NCI-H128 (cell line): ENCODE data around the gene SEC14L6.
"Not testable (repeated sequence)": the region's sequence is repeated elsewhere in the genome, so short reads cannot be mapped to it uniquely, and the experiment has no call there.

Experiments used
- DNase-seq: peaks from one replicate; lab custom pipeline; 2025; ENCODE audit not compliant: unreplicated experiment; lab: John Stamatoyannopoulos, UW

The SEC14L6 gene

DNA sequence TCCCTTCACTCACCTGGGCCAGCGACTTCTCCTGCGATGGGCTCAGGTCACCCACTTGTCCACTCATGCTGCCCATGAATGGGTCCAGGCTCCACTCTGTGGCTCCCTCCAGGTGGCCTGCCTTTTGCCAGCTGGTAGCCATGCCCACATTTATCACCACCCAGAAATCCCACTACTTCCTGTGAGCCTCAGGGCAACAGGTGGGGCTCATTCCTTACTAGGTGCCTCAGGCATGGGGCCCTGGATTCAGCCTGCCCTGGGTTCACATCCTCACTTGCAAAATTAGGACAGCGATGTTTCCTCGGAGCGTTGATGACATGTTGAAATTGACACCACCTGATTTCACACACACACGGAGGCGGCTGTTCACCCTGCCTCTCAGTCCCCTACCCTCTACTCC is at the start of gene SEC14L6:
Gene SEC14L6, minus strand, starts transcription at position 126 of the 400 bp plus-strand sequence. Its CDS starts 59 bp downstream, at position 67.
- DNase-seq = no peak

DNA sequence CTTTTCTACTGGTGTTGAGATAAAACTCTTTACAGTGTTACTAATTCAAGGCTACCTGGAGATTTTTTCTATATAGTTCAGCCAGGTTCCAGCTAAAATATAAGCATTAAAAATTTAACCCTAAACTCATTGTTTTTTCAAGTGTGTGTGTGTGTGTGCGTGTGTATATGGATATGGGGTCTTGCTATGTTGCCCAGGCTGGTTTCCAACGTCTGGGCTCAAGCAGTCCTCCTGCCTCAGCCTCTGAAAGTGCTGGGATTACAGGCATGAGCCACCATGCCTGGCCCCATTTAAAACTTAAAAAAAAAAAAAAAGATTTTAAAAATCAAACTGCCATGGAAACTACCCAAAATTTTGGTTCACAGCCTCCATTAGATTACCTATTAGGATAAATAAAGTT is 49.7 kb upstream of the SEC14L6 start:
- DNase-seq = no peak

DNA sequence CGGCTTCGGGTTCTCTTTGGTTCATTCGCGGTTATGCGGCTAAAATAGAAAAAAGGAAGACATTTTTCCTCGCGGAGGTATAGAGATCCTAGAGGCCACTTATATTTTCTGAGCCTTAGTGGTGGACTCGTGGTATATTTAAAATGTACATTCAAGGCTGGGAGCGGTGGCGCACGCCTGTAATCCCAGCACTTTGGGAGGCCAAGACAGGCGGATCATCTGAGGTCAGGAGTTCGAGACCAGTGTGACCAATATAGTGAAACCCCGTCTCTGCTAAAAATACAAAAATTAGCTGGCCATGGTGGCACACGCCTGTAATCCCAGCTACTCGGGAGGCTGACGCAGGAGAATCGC is 45.8 kb upstream of the SEC14L6 start:
- not testable (repeated sequence) for DNase-seq

DNA sequence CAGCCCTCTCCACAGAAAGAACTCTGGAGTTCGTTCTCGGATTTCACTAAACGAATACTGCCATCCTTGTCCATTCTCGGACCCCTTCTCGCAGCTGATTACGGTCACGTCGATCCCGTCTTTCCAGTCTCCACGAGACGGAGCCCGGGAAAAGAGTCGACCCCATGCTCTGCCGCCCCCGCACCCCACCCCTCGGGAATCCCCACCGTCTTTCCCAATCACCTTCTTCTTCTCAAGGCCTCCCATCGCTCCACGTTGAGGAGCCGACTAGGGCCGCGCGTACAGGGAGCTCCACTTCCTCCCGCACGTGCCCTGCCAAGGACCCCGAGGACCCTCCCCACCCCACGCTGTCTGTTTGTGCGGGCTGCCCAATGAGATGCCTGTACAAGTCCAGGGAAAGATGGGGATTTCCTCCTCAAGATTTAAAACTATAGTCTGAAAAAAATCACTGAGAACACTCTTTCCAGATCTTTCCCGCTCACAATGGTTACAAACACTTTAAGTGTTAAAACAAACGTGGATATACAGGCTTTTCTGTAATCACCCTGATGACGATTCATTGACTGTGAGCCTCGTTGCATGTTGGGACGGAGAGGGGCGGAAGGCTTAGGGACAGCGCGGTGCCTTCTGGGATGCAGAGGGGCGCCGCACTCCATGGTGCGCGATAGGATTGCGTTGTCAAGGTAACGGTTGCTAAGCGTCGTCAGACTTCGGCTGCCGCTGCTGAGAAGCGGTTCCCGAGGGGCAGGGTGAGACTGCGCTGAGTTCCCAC is 45.2 kb upstream of the SEC14L6 start, which contains the start of gene PES1:
Gene PES1, minus strand, starts transcription at position 323 of the 772 bp plus-strand sequence. Its CDS starts 77 bp downstream, at position 246.
- peak; percentile 96 for DNase-seq

DNA sequence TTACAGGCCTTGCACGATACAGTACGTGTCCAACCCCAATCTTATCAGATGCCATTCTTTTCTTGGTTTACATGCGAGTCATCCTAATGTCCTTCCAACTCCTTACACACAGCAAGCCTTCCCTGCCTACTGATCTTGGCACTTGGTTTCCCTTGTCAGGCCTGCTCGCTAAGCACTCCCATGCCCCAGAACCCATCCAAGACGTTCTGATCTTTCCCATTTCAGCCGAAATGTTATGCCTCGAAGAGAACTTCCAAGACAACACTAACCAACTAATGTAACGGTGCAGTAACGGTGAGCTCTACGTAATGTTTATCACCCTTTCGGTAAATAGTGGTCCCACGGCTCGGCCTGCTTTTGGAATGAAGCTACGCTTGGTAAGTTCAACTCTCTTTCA is 44.6 kb upstream of the SEC14L6 start:
- DNase-seq = no peak

DNA sequence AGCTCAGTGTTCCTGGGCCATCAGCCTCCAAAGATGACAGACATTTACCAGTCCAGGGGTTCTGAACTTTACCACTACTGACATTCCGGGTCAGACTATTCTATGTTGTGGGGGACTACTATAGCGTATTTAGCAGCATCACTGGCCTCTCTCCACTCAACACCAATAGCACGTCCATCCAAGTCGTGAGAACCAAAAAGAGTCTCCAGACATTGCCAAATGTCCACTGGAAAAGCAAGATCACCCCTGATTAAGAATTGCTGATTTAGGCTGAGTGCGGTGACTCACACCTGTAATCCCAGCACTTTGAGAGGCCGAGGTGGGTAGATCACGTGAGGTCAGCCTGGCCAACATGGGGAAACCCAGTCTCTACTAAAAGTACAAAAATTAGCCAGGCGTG is 39.9 kb upstream of the SEC14L6 start:
- no peak for DNase-seq

DNA sequence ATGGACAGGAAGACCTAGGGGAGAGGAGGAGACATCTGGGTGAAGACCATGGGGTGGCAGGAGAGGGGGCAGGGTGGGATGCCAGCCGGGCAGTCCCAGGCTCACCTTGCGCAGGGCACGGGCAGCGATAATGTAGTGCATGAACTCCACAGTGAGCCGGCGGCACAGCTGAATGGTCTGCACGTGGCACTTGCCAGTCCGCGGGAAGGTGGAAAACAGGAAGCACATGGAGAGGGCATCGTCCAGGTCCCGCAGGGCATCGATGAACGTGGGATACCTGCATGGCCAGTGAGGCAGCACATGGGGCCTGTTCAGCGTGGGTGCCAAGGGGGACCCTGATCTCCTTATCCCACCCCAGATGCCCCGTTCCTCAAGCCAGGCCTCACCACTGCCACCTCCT is 37.9 kb upstream of the SEC14L6 start:
- DNase-seq = no peak

DNA sequence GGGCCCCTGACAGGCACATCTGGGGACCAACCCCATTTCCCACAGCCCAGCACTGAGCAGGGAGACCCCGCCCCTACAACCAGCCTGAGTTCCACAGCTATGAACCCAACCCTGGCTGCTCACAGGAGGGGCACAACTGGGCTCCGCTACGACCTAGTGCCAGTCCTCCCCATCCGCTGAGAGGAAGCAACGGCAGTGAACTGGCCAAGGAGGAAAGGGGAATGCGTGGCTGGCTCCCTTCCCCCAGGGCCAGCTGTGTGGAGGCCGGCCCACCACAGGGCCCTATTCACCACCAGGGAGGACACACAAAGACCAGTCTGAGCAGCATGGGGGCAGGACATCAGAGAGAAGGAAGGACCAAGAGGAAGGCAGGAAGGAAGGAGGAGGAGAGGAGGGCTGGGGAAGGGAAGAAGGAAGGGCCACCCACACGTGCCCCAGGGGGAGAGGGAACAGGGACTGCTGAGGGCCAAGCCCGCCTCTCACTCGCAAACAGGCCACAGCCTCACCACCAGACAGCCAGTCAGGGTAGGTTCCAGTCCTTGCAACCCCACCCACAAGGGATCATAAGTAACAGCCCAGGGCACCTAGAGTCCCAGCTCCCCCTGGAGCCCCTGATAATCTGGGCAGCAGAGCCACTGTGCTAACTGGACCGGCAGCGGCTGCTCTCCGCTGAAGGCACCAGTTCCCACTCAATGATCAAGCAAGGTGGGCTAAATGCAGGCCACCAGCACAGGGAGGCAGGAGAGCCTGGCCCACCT is 36.4 kb upstream of the SEC14L6 start:
- no peak for DNase-seq

DNA sequence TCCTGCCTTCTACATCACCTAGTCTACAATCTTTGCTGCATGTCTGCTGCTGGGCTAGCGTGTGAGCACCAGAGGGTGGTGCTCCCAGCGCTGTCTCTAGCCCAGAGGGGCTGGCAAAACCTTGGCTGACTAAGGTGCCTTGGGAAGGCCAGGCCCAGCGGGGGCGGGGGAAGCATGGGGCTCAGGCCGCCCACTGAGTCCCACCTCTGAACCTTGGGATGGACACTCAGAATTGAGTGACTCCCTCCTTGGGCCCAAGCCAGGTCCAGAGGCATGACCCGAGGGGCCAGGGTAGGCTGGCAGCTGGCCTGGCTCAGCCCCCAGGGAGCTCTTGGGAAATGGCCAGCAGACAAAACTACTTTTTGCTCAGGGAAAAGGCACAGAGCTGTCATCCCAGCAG is 35.5 kb upstream of the SEC14L6 start:
- DNase-seq = no peak

DNA sequence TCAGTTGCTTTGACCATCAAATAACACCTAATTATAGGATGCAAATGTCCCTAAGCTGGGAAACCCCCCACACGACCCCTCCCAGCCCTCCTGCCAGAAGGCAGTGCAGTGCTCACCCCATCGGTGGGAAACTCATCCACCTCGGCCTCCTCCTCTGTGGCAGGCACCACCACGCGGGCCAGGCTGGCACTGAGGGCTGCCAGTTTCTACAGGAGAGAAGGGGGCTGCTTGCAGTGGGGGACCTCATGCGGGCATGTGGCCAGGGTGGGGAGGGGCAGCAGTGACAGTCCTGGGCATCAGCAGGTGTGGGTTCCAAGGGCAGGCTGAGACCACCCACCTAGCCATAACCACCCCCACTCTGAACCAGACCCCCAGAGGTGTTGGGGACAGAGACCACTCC is 34.4 kb upstream of the SEC14L6 start:
- DNase-seq = no peak

DNA sequence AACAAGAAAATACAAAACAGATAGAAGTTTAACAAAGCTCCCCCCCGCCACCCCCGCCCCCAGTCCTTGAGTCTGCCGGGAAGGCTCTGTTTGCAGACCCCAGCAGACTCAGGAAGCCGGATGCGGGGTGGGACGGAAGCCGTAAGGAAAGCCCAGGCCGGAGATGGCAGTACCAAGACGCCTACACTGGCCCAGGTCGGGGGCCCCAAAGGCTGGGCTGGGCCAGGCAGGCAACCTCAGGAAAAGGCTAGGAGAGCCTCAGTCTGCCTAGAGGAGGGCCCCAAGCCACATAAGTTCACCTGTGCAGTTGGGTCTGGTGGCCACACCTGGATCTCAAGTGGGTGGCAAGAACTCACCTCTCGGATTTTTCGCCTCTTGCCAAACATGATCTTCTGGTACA is 31.9 kb upstream of the SEC14L6 start:
- no peak for DNase-seq

DNA sequence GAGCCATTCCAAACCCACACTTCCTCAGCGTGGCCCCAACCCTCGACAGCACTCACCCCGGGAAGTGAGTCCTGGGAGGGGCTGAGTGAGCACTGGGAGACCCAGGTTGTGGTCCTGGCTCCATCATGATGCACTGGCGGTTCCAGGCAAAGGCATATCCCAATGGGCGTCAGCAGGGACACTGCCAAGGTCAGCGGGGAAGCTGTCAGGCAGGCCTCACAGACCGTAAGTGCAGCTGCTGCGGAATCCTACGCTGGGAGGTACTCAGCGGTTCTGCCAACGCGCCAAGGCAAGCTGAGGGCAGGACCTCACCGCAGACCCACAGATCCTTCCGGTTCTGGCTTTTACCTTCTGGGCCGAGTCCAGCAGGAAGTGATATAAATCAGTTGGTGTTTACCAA is 29.3 kb upstream of the SEC14L6 start:
- no peak for DNase-seq

DNA sequence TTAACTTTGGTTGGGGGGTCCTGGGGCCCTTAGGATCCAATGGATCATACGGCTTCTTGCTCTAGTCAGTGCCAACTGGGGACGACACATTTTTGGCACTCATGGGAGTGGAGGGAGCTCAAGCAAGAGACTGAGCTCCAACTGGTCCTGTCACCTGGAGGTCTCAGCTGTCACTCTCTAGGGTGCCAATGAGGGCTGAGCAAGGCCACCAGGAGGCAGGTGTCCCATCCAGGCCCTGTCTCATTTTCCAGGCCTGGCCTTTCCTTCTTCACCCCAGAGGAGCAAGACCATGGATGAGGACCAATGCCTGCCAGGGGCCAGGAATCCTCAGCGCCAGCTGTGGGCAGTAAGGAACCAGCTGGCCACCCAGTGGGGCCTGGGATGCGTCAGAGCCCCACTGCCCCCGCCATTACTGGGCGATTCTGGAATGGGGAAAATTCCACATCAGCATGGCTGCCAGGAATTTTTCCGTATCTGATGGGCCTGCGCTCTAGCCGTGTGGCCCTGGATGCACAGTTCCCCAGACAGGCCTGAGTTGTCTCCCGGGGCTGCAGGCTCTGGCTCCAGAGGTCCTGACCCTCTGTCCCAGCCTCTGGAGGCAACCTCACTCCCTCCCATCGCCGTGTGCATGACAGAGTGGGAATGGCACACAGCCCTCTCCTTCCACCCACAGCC is 28.6 kb upstream of the SEC14L6 start:
- DNase-seq = no peak

DNA sequence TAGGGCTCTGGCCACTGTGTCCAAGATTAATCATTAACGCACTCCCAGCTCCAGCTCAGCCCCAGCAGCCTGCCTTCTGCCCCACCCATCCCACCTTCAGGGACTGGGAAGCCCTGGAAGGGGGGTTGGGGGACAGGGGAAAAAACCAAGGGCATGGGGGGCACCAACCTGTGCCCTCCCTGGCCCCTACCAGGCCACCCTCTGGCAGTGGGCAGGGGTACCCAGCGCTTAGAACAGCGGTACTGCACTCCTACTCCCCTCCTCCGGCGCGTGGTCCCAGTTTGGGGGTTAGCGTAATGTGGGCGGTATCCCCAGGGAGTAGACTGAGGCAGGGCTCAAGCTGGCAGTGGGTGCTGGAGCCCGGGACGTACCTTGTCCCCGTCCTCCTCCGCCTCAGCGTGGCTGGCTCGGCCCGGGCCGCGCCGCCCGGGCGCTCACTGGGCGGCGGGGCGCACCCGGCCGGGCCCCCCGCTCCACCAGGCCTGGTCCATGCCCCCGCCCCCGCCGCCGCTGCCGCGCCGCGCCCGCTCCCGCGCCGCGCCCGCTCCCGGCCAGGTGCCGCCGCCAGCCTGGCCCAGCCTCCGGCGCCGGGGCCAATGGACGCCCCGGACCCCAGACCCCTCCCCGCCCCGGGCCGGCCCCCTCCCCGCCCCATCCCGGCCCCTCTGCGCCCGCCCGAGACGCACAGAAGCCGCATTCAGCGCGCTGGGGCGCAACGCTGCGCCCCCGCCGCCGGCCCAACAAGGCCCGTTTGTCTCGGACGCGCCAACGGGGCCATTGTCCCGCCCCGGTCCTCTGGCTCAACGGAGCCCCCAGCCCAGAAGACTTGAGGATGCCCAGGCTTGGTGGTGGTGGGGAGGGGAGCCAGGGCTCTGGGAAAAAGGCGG is 27.8 kb upstream of the SEC14L6 start, which contains the start of gene GAL3ST1:
Gene GAL3ST1, minus strand, starts transcription at position 571 of the 887 bp plus-strand sequence. CDS start 17,273 bp downstream, outside the sequence.
- DNase-seq = no peak

DNA sequence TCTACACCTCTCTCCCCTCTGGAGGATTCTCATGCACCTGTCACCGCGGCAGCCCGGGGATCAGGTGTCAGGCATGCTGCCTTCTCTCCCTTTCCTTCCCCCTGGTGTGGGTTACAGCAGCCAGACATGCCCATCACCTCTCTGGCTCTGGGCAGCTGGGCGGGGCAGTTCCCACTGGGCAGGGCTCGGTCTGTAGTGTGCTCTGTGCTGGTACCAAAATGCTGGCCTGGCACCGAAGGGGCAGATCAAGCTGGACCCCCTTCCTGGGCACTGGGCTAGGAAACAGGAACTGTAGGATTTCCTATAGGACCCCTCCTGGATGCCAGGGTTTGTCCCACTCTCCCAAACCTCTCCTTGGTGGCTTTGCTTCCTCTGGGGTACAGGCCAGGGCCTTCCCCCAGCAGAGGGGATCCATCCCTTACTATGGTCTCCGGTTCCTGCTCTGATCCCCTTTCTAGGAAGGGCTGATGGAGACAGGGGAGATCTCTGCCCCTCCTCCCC is 27.1 kb upstream of the SEC14L6 start:
- DNase-seq = peak; percentile 5

DNA sequence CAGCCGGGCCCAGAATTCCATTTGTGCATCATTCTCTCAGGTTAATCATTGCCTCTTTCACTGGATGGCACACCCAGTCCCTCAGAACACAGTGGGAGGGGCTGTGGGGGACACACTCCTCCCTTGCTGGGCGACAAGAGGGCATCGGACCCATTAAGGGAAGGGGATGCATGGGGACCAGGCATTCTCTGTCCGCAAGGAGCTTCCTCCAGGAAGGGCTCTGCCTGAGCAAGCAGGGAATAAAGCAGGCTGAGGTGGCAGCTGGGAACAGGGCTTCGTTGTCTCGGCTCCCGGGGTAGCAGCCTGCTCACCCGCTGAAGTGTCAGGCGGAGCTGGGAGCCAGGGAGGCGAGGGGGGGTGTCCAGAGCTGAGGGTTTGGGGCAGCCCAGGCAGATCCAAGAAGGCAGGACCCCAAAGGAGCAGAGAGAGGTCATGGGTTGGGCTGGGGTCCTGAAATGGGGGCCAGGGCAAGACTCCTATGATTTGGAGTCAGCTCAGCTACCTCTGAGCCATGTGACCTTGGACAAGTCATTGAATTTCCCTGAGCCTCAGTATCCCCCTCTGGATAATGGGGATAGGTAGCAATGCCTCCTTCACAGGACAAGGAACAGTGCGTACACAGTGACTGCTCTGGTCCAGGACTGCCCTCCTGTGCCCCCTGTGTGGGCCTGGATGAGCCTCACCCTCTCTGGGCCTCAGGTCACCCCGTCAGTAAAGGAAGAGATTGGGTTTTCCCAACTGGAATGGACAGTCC is 26.5 kb upstream of the SEC14L6 start:
- no peak for DNase-seq

DNA sequence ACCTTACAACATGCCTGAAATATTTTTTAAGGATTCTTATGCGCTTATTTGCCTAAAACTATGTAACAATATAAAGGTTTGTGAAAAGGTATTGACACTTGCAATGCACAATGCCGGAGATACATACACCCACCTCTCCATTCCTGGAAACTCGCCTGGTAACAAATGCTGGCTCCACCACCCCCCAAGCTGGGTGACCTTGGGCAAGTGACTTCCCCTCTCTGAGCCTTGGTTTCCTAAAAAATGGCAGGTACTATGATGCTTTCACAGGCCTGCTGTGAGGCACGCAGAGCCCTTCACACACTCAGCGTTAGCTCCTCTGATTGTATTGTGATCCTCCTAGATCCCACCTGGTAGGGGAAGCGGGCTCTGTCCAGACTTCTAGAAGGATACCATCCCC is 25.7 kb upstream of the SEC14L6 start:
- no peak for DNase-seq

DNA sequence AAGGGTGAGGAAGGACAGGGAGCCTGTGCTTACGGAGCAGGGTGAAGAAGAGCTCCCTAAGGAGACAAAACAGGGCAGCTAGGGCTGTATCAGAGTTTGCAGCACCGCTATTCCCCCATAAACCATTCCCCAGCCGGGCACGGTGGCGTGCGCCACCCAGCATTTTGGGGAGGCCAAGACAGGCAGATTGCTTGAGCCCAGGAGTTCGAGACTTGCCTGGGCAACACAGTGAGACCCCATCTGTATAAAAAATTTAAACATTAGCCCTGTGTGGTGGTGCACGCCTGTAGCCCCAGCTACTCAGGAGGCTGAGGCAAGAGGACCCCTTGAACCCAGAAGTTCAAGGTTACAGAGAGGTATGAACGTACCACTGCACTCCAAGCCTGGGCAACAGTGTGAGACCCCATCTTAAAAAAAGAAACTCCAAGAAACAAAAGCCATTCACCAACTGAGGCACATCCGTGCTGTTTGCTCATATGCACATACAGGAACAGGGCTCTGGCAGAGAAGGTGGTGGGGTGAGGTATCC is 23.2 kb upstream of the SEC14L6 start:
- DNase-seq = no peak

DNA sequence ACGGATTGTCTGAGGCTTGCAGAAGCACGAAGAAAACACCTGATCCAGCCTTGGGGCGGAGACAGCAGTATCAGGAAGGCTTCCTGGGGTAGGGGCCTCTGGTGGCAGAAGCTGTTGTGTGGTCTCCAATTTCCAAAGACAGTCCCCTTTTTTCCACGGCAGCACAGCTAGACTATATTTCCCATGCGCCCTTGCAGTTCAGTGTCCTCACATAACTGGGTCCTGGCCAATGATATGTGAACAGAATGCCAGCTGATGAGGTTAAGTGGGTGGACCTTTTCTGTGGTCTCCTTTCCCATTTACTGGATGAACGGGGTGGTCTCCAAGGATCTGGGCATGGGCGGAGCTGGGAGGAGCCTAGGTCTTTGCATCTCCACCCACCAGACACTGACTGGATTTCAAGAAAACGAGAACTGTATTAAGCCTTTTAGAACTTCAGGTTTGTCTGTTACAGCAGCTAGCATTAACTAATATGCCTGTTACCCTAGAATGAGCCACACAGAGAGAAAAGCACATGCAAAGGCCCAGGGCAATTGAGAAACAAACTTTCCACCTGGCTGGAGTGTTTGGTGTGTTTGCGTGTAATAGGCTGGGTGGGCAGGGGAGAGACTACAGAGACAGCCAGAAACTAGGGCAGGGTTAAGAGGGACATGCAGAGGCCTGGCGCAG is 21.7 kb upstream of the SEC14L6 start:
- no peak for DNase-seq
